ENCODE data around the gene CCDC167. TPM values are rescaled to one million over a fixed set of nuclear protein-coding genes. Genes with fewer than 3 reads are reported as not detected.
A peak's percentile ranks its signal among the peaks of the same experiment; 100 is the strongest.
"Not testable (repeated sequence)": the region's sequence is repeated elsewhere in the genome, so short reads cannot be mapped to it uniquely, and the experiment has no call there.

The CCDC167 gene
- total RNA-seq, 4 donors from 2014 or later: 23.4 to 35.0 (median 30.8) TPM

DNA sequence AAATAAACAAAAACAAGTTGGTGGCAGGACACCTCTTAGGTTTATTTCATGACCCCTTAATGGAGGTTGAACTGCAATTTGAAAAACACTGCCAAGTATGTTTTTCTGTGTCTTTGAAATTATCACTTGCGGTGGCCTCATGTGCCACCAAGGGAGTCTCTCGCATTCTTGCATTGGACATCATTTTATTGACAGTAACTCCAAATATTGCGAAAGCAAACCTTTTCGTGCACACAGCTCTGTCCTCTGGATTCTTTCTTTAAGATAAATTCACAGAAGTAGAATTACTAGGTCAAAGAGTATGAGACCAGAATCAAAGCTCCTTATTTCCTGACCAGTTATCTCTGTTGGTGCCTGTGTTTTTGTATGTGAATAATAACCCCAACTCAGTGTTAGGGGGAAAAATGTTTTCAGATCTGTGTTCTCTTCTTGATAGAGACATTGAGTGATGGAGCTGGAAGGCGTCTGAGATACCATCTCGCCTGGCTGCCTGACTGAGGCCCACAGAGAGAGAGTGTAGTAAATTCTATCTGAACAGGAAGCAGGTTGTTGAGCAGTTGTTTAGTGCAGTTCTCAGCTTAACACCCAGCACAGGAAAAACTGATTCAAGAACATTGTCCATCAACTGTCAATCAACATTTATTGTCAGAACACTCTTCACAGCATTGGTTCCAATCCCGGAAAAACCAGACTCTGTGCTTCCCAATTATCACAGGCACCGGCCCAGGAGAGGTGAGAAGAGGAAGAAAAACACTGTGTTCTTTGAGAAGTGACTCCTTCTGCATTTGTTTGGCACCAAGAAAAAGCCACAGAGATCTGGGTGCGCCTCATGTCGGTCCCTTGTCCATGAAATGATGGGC is 2.2 kb upstream of the CCDC167 start:
- intact Hi-C loops (cut with DNase I; ENCODE audit: low total_unique reads): no loop called here
- no peak overlapping the region for H3K27ac ChIP-seq
- no peak for ATAC-seq
- H3K36me3 ChIP-seq: no peaks in the 10 kb centered on the region
- in situ Hi-C loops (cut with MboI; ENCODE audit: low sequenced_read_pairs in 4 of 4): no loop called here
- H3K27me3 ChIP-seq: no peaks in the 10 kb centered on the region
- no peaks in the 10 kb centered on the region for H3K9me3 ChIP-seq
- DNase-seq: no peak
- no peak overlapping the region for H3K4me3 ChIP-seq
- TF ChIP-seq, protein P1, sequence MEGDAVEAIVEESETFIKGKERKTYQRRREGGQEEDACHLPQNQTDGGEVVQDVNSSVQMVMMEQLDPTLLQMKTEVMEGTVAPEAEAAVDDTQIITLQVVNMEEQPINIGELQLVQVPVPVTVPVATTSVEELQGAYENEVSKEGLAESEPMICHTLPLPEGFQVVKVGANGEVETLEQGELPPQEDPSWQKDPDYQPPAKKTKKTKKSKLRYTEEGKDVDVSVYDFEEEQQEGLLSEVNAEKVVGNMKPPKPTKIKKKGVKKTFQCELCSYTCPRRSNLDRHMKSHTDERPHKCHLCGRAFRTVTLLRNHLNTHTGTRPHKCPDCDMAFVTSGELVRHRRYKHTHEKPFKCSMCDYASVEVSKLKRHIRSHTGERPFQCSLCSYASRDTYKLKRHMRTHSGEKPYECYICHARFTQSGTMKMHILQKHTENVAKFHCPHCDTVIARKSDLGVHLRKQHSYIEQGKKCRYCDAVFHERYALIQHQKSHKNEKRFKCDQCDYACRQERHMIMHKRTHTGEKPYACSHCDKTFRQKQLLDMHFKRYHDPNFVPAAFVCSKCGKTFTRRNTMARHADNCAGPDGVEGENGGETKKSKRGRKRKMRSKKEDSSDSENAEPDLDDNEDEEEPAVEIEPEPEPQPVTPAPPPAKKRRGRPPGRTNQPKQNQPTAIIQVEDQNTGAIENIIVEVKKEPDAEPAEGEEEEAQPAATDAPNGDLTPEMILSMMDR (IDR thresholded peaks at IDR 0.05 in 4 of 5, conservative IDR thresholded peaks at IDR 0.05 in 1 of 5): no peak
- TF ChIP-seq POLR2A (IDR thresholded peaks at IDR 0.05): no peak
- peaks cover 8% of the 10 kb centered on the region in 2 donors for H3K4me1 ChIP-seq

DNA sequence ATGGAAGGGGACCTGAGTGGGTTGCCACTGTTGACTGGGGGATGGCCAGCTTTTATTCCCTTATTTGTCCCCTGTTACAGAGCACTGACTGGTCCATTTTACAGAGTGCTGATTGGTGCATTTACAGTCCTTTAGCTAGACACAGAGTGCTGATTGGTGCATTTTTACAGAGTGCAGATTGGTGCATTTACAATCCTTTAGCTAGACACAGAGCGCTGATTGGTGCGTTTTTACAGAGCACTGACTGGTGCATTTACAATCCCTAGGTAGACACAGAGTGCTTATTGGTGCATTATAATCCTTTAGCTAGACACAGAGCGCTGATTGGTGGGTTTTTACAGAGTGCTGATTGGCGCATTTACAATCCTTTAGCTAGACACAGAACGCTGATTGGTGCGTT is 1.2 kb upstream of the CCDC167 start:
- H3K36me3 ChIP-seq; H3K27me3 ChIP-seq; H3K27ac ChIP-seq; H3K9me3 ChIP-seq; in situ Hi-C loops (cut with MboI; ENCODE audit: low sequenced_read_pairs in 4 of 4); H3K4me1 ChIP-seq; ATAC-seq; DNase-seq; H3K4me3 ChIP-seq; intact Hi-C loops (cut with DNase I; ENCODE audit: low total_unique reads): not testable (repeated sequence)

DNA sequence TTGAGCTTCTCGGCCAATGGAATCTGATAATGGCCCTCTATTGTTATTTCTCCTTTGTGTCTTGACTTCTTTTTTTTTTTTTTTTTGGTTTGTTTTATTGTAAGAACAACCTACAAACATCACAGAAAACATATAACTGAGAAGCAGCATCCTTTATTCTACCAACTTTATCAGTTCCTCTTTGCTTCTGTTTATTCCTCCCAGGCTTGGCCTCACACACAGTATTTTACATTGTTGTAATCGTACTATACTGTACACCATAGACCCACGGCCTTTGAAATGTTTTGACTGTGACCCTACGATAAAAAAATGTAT is 558 bp upstream of the CCDC167 start:
- Histone ChIP-seq H3K36me3 (no peaks in the 10 kb centered on the region), H3K27ac (no peak overlapping the region), H3K9me3 (no peaks in the 10 kb centered on the region), H3K4me3 (peak overlapping the region; percentile 68 to 85 (median 82)), H3K27me3 (no peaks in the 10 kb centered on the region), H3K4me1 (peaks cover 8% of the 10 kb centered on the region in 2 donors)
- no peak for ATAC-seq
- in situ Hi-C loops (cut with MboI; ENCODE audit: low sequenced_read_pairs in 4 of 4) (no loop called here), intact Hi-C loops (cut with DNase I; ENCODE audit: low total_unique reads) (no loop called here)
- TF ChIP-seq, protein P1 (IDR thresholded peaks at IDR 0.05 in 4 of 5, conservative IDR thresholded peaks at IDR 0.05 in 1 of 5): no peak
- TF ChIP-seq POLR2A (IDR thresholded peaks at IDR 0.05): no peak
- no peak for DNase-seq

DNA sequence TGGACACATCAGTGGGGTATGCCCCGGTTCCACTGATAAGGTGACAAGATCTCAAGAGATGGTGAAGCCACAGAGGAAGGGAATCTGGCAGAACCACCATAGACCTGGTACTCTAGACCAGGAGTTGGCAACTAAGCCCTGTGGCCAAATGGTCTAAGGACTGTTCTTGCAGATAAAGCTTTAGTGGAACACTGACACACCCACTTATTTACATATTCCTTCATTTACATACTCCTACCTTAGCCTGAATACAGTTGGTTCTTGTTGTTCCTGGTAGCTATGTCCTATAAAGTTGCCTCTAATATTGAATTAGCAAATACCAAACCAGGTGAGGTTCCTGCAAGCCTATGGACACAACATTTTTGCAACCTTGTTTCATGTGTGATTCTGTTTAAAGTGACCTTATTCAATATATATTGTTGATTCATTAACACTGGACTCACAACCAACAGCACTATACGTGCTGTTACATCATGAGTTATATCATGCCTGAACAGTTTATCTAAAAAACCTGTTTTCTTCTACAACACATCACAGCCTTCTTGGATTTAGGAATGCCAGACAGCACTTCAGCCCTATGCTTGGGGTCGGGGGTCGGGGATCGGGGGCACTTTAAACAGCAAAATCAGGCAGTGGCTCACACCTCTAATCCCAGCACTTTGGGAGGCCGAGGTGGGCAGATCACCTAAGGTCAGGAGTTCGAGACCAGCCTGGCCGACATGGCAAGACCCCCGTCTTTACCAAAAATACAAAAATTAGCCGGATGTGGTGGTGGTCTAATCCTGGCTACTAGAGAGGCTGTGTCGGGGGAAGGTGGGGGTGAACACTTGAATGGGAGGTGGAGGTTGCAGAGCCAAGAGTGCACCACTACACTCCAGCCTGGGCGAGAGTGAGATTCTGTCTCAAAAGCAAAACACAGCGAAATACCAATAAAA is 2.5 kb downstream of the CCDC167 start:
- Histone ChIP-seq H3K27ac (no peak overlapping the region), H3K9me3 (no peaks in the 10 kb centered on the region), H3K27me3 (no peaks in the 10 kb centered on the region), H3K4me1 (peaks cover 8% of the 10 kb centered on the region in 2 donors), H3K36me3 (no peaks in the 10 kb centered on the region), H3K4me3 (no peak overlapping the region)
- ATAC-seq (no peak), DNase-seq (no peak)
- no peak for TF ChIP-seq POLR2A (IDR thresholded peaks at IDR 0.05)
- TF ChIP-seq, protein P1 (IDR thresholded peaks at IDR 0.05 in 4 of 5, conservative IDR thresholded peaks at IDR 0.05 in 1 of 5): no peak
- intact Hi-C loops (cut with DNase I; ENCODE audit: low total_unique reads) (no loop called here), in situ Hi-C loops (cut with MboI; ENCODE audit: low sequenced_read_pairs in 4 of 4) (loop anchor here in 3 of 4 donors (25.0 kb wide), 1 partner anchor 190 kb away; the partner anchor contains the start of gene MDGA1 (in 3 of the 3))
